HG02798 (cell line): ENCODE measurements around the gene RAD23B.

Experiments
- ATAC-seq: cut with Tn5 transposase; IDR thresholded peaks from one replicate; pipeline ENCODE4 v1.9.1; 2021; ENCODE audit warnings: mild to moderate bottlenecking; ENCODE audit not compliant: unreplicated experiment, poor library complexity

RAD23B gene

GRCh38 chr9:107363516-107364152 lies 80.6 kb downstream of the RAD23B start:
- no peak for ATAC-seq

- no peak for ATAC-seq
Observed at GRCh38 chr9:107367727-107368502, 84.8 kb downstream of the RAD23B start.

- no peak for ATAC-seq
Observed at GRCh38 chr9:107368696-107369095, 85.6 kb downstream of the RAD23B start.

GRCh38 chr9:107373809-107374208 lies 90.7 kb downstream of the RAD23B start:
- ATAC-seq: no peak

- ATAC-seq: no peak
Observed at GRCh38 chr9:107375001-107375400, 91.9 kb downstream of the RAD23B start.

GRCh38 chr9:107375651-107376369 lies 92.7 kb downstream of the RAD23B start:
- ATAC-seq: no peak

- no peak for ATAC-seq
Observed at GRCh38 chr9:107378006-107378405, 94.9 kb downstream of the RAD23B start.
